ENCODE results near the gene ROR1.

GRCh38 chr1:64092851-64093371 lies 319.1 kb downstream of the ROR1 start:
- TF ChIP-seq CTCF (conservative IDR thresholded peaks at IDR 0.05) (no peak), EZH2 (IDR thresholded peaks at IDR 0.05; ENCODE audit: low read depth) (no peak)
